Thyroid gland (tissue), 4 donors: ENCODE results near the gene ZBED2.

Experiments used
- POLR2A ChIP-seq, 2 donors: fragments of 450-650 bp; IDR thresholded peaks; one replicate each; pipeline ENCODE4 v1.6.1; 2017; ENCODE audit warnings: antibody characterized with exemption in 2 of 2, mild to moderate bottlenecking in 2 of 2, moderate library complexity in 1 of 2
- TF ChIP-seq, protein P1 (sequence below), 6 experiments: fragments of 200-600 bp in 3 of 6; fragments of 450-650 bp in 3 of 6; sonication (generic) in 3 of 6; IDR thresholded peaks; one replicate each; pipeline ENCODE4 v1.5.1; 2016 to 2019; ENCODE audit warnings: antibody characterized with exemption in 6 of 6, mild to moderate bottlenecking in 2 of 6, inconsistent platforms in 1 of 6, moderate library complexity in 1 of 6

DNA sequence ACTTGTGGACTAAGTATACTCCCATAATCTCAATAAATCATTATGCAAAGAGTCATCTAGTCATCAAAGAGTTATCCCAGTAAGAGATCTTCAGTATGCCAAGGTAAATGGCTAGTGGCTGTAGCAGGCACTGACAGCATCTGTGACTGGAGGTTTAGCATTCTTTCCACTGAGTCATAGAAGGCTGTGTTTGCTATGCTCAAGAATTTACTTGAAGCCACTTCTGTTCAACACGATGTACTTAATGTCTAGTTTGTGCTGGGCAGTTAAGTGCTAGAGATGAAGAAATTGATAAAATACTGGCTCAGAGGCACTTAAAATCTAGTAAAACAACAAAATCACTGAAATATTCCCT lies 13.0 kb downstream of the ZBED2 start:
- TF ChIP-seq, protein P1, sequence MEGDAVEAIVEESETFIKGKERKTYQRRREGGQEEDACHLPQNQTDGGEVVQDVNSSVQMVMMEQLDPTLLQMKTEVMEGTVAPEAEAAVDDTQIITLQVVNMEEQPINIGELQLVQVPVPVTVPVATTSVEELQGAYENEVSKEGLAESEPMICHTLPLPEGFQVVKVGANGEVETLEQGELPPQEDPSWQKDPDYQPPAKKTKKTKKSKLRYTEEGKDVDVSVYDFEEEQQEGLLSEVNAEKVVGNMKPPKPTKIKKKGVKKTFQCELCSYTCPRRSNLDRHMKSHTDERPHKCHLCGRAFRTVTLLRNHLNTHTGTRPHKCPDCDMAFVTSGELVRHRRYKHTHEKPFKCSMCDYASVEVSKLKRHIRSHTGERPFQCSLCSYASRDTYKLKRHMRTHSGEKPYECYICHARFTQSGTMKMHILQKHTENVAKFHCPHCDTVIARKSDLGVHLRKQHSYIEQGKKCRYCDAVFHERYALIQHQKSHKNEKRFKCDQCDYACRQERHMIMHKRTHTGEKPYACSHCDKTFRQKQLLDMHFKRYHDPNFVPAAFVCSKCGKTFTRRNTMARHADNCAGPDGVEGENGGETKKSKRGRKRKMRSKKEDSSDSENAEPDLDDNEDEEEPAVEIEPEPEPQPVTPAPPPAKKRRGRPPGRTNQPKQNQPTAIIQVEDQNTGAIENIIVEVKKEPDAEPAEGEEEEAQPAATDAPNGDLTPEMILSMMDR (IDR thresholded peaks at IDR 0.05), result no peak
- no peak for TF ChIP-seq POLR2A (IDR thresholded peaks at IDR 0.05)
